PC-3 (cell line): Measurements from ENCODE around the gene UTS2B. TPM values are rescaled to one million over a fixed set of nuclear protein-coding genes. Genes with fewer than 3 reads are reported as not detected.

Experiments
- ATAC-seq: fragments of 200-7000 bp; cut with Tn5 transposase; 2 replicates; pipeline ENCODE4 v1.9.1; 2020; ENCODE audit warnings: mild to moderate bottlenecking, moderate library complexity
- BruUV-seq: library from RNA; stranded (reverse); fragments of 400-500 nt; replicated peaks from 2 replicates; lab custom pipeline; 2021; lab: Mats Ljungman, UMichigan
- CTCF ChIA-PET: fragments of 300-600 bp; sonication (Branson Sonifier 250); formaldehyde crosslinking; loops from one replicate; lab custom pipeline; 2022; ENCODE audit warnings: antibody characterized with exemption; lab: Charles Lee
- POLR2A ChIA-PET: fragments of 300-600 bp; sonication (Branson Sonifier 250); formaldehyde crosslinking; loops from one replicate; lab custom pipeline; 2022; ENCODE audit warnings: antibody characterized with exemption; ENCODE audit not compliant: unreplicated experiment; lab: Charles Lee
- DNase-seq: peaks from one replicate; pipeline ENCODE4 v3.0.0-alpha.2; 2015
- H2AFZ ChIP-seq: fragments of 300-600 bp; sonication (generic); 2 replicates; pipeline ENCODE4 v1.6.0; 2016; ENCODE audit warnings: antibody characterized with exemption, low read length
- H3F3A ChIP-seq: fragments of 300-600 bp; sonication (generic); one replicate; pipeline ENCODE4 v1.6.0; 2017; ENCODE audit warnings: antibody characterized with exemption, low read length, control low read depth, mild to moderate bottlenecking; ENCODE audit not compliant: unreplicated experiment
- H3K27ac ChIP-seq: fragments of 300-600 bp; sonication (generic); 2 replicates; pipeline ENCODE4 v1.5.1; 2016; ENCODE audit warnings: mild to moderate bottlenecking, low read length
- H3K27me3 ChIP-seq: fragments of 300-600 bp; sonication (generic); 2 replicates; pipeline ENCODE4 v1.6.1; 2016; ENCODE audit warnings: low read length, mixed read lengths
- H3K36me3 ChIP-seq: fragments of 300-600 bp; sonication (generic); 2 replicates; pipeline ENCODE4 v1.6.1; 2016; ENCODE audit warnings: low read depth, mixed run types, low read length, mixed read lengths
- H3K4me1 ChIP-seq: fragments of 300-600 bp; sonication (generic); 2 replicates; pipeline ENCODE4 v1.5.1; 2016; ENCODE audit warnings: low read length; ENCODE audit not compliant: insufficient read depth
- H3K4me2 ChIP-seq: fragments of 300-600 bp; sonication (generic); 2 replicates; pipeline ENCODE4 v1.6.0; 2016; ENCODE audit warnings: low read length
- H3K4me3 ChIP-seq: fragments of 300-600 bp; sonication (generic); 2 replicates; pipeline ENCODE4 v1.5.1; 2016; ENCODE audit warnings: mild to moderate bottlenecking, low read length, mixed read lengths
- H3K79me2 ChIP-seq: fragments of 300-600 bp; sonication (generic); 2 replicates; pipeline ENCODE4 v1.6.1; 2017; ENCODE audit warnings: low read length, mixed read lengths
- H3K9ac ChIP-seq: fragments of 300-600 bp; sonication (generic); 2 replicates; pipeline ENCODE4 v1.6.0; 2016; ENCODE audit warnings: mild to moderate bottlenecking, low read length
- H3K9me2 ChIP-seq: fragments of 300-600 bp; sonication (generic); replicated peaks from 2 replicates; pipeline ENCODE4 v1.6.1; 2016; ENCODE audit warnings: mixed run types, low read length, mixed read lengths
- H3K9me3 ChIP-seq: fragments of 300-600 bp; sonication (generic); 2 replicates; pipeline ENCODE4 v1.6.1; 2016; ENCODE audit warnings: low read length, mixed read lengths
- H4K20me1 ChIP-seq: fragments of 300-600 bp; sonication (generic); 2 replicates; pipeline ENCODE4 v1.6.1; 2016; ENCODE audit warnings: low read length, mixed read lengths
- EZH2 ChIP-seq: fragments of 300-600 bp; sonication (generic); IDR thresholded peaks from one replicate; pipeline ENCODE4 v1.6.1; 2017; ENCODE audit warnings: antibody characterized with exemption, mild to moderate bottlenecking, low read length; ENCODE audit not compliant: unreplicated experiment
- EZH2phosphoT487 ChIP-seq: fragments of 300-600 bp; sonication (generic); IDR thresholded peaks from 2 replicates; pipeline ENCODE4 v1.6.1; 2018; ENCODE audit warnings: mild to moderate bottlenecking, antibody characterized with exemption, low read length, borderline replicate concordance
- intact Hi-C: fragments of 100-400 bp; cut with micrococcal nuclease; formaldehyde crosslinking; loops from 2 replicates; pipeline ENCODE4 v1.9.0; 2023
- total RNA-seq: library from RNA; depleted of rRNA; stranded (reverse); fragments of >200 nt; gene quantifications from 2 replicates; pipeline ENCODE4 v1.2.3, GENCODE V29; 2014; rRNA removed
- TF ChIP-seq, protein P1 (sequence below): fragments of 300-600 bp; sonication (generic); conservative IDR thresholded peaks from 2 replicates; pipeline ENCODE4 v1.5.1; 2017; ENCODE audit warnings: antibody characterized with exemption, low read depth, mild to moderate bottlenecking, low read length

UTS2B gene
- total RNA-seq, 1 experiment from 2014 or later = not detected

DNA sequence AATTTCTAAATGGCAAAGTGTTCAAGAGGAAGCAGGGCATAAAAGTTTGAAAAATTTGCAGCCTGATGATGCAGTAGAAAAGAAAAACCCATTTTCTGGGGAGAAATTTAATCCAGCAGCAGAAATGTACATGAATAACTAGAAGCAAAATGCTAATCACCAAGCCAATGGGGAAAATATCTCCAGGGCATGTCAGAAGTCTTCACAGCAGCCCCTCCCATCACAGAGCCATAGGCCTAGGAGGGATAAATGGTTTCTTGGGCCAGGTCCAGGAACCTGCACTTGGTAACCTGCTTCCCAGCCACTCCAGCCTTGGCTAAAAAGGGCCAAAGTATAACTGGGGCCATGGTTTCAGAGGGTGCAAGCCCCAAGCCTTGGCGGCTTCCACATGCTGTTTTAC is 108.7 kb downstream of the UTS2B start:
- intact Hi-C loops = no loop called here
- POLR2A ChIA-PET = no interaction called here
- CTCF ChIA-PET = no interaction called here

DNA sequence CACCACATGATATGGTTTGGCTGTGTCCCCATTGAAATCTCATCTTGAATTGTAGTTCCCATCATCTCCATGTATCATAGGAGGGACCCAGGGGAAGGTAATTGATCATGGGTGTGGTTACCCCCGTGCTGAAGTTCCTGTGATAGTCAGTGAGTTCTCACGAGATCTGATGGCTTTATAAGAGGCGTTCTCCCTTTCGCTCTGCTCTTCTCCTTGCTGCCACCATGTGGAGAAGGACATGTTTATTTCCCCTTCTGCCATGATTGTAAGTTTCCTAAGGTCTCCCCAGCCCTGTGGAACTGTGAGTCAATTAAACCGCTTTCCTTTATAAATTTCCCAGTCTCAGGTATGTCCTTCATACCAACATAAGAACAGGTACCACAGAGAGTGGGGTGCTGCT is 109.4 kb downstream of the UTS2B start:
- no peaks in the 10 kb centered on the region for H3K27me3 ChIP-seq
- BruUV-seq = no TSS peak
- CTCF ChIA-PET = no interaction called here
- ATAC-seq (no peak), DNase-seq (peak; percentile 45)
- no peaks in the 10 kb centered on the region for H3K36me3 ChIP-seq
- no peak overlapping the region for H3K9ac ChIP-seq
- intact Hi-C loops = no loop called here
- H2AFZ ChIP-seq = no peak overlapping the region
- POLR2A ChIA-PET = no interaction called here
- no peak overlapping the region for H3K4me2 ChIP-seq
- H3K9me2 ChIP-seq = no peaks in the 10 kb centered on the region
- no peak overlapping the region for H3K4me3 ChIP-seq
- no peak overlapping the region for H3K27ac ChIP-seq
- no peaks in the 10 kb centered on the region for H4K20me1 ChIP-seq
- H3F3A ChIP-seq = no peaks in the 10 kb centered on the region
- H3K9me3 ChIP-seq = no peaks in the 10 kb centered on the region
- TF ChIP-seq EZH2 = no peak
- no peak for TF ChIP-seq EZH2phosphoT487
- TF ChIP-seq, protein P1, sequence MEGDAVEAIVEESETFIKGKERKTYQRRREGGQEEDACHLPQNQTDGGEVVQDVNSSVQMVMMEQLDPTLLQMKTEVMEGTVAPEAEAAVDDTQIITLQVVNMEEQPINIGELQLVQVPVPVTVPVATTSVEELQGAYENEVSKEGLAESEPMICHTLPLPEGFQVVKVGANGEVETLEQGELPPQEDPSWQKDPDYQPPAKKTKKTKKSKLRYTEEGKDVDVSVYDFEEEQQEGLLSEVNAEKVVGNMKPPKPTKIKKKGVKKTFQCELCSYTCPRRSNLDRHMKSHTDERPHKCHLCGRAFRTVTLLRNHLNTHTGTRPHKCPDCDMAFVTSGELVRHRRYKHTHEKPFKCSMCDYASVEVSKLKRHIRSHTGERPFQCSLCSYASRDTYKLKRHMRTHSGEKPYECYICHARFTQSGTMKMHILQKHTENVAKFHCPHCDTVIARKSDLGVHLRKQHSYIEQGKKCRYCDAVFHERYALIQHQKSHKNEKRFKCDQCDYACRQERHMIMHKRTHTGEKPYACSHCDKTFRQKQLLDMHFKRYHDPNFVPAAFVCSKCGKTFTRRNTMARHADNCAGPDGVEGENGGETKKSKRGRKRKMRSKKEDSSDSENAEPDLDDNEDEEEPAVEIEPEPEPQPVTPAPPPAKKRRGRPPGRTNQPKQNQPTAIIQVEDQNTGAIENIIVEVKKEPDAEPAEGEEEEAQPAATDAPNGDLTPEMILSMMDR = peak; percentile 42; the same call in 1 of the 2 replicates
- H3K79me2 ChIP-seq = no peaks in the 10 kb centered on the region
- H3K4me1 ChIP-seq = no peaks in the 10 kb centered on the region

More for the DNA sequence above, 108.7 kb downstream of the UTS2B start:
- Histone ChIP-seq H3F3A (no peaks in the 10 kb centered on the region), H3K4me2 (no peak overlapping the region), H2AFZ (no peak overlapping the region), H3K9ac (no peak overlapping the region), H3K79me2 (no peaks in the 10 kb centered on the region), H3K27ac (no peak overlapping the region), H3K9me2 (no peaks in the 10 kb centered on the region), H3K9me3 (no peaks in the 10 kb centered on the region), H3K4me3 (no peak overlapping the region), H3K4me1 (no peaks in the 10 kb centered on the region), H4K20me1 (no peaks in the 10 kb centered on the region), H3K36me3 (no peaks in the 10 kb centered on the region), H3K27me3 (no peaks in the 10 kb centered on the region)
- no peak for ATAC-seq
- TF ChIP-seq, protein P1 = no peak
- no peak for DNase-seq
- BruUV-seq = no TSS peak

DNA sequence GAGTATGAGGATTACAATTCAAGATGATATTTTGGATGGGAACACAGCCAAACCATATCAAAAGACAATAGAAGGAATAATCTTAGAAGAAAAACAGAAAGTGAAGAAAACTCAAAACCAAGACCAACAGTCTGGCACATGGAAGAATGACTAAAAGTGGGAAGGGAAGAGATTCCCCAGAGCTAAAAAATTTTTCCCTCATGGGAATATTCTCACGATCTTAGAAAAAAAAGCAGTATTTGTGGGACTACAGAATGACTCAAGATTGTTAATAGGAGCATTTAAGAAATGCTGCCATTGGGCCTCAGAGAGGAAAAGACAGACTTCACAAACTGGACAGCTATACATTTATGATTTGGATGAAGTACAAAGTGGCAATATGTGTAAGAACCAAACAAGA is 113.0 kb downstream of the UTS2B start:
- CTCF ChIA-PET = no interaction called here
- no TSS peak for BruUV-seq
- Histone ChIP-seq H3K4me1 (no peaks in the 10 kb centered on the region), H3K4me2 (no peak overlapping the region), H3K27me3 (no peaks in the 10 kb centered on the region), H3K9ac (no peak overlapping the region), H3K9me2 (no peaks in the 10 kb centered on the region), H2AFZ (no peak overlapping the region), H3K79me2 (no peaks in the 10 kb centered on the region), H3K4me3 (no peak overlapping the region), H3F3A (no peaks in the 10 kb centered on the region), H3K9me3 (no peaks in the 10 kb centered on the region), H3K36me3 (no peaks in the 10 kb centered on the region), H4K20me1 (no peaks in the 10 kb centered on the region), H3K27ac (no peak overlapping the region)
- TF ChIP-seq, protein P1 = no peak
- TF ChIP-seq EZH2phosphoT487 = no peak
- no peak for TF ChIP-seq EZH2
- POLR2A ChIA-PET = no interaction called here
- intact Hi-C loops = no loop called here
- DNase-seq = no peak
- no peak for ATAC-seq

Other genes starting within 250 kb of the UTS2B start
- gene OSTN, start 131.3 kb downstream of the UTS2B start, total RNA-seq = 0.35 and 1.8 TPM in 2 replicates
- 68.4 and 80.9 TPM in 2 replicates for gene CCDC50, start 1.1 kb downstream of the UTS2B start, total RNA-seq
- gene PYDC2, start 130.6 kb upstream of the UTS2B start, total RNA-seq = not detected in 2 replicates